ENCODE measurements around the gene DARS2.
A peak's percentile ranks its signal among the peaks of the same experiment; 100 is the strongest.
"Not testable (repeated sequence)": the region's sequence is repeated elsewhere in the genome, so short reads cannot be mapped to it uniquely, and the experiment has no call there.

DARS2 gene

GRCh38 chr1:173857363-173857917 lies 33.0 kb downstream of the DARS2 start:
- 0 out of 2 replicates have a peak, but pooled peaks cover 6% of the 10 kb centered on the region for H3F3A ChIP-seq (ENCODE audit: insufficient read depth, low read length)
- H3K27ac ChIP-seq (ENCODE audit: low read depth, low read length, poor library complexity, severe bottlenecking): no peak overlapping the region
- H4K20me1 ChIP-seq (ENCODE audit: insufficient read depth, low read length): no peaks in the 10 kb centered on the region
- H3K9me3 ChIP-seq (ENCODE audit: low read length): no peaks in the 10 kb centered on the region
- peaks cover under 1% of the 10 kb centered on the region for H3K4me1 ChIP-seq (ENCODE audit: insufficient read depth, low read length, severe bottlenecking)
- H3K4me2 ChIP-seq (ENCODE audit: low read length): no peak overlapping the region
- H3K79me2 ChIP-seq (ENCODE audit: insufficient read depth, low read length): no peaks in the 10 kb centered on the region
- H3K4me3 ChIP-seq (ENCODE audit: low read depth, low read length, poor library complexity, severe bottlenecking): no peak overlapping the region
- H3K9ac ChIP-seq (ENCODE audit: low read length): no peak overlapping the region
- no peaks in the 10 kb centered on the region for H3K9me2 ChIP-seq (ENCODE audit: low read depth, low read length)
- H3K36me3 ChIP-seq (ENCODE audit: insufficient read depth, low read length): peaks cover 73% of the 10 kb centered on the region
- TF ChIP-seq CTCF (IDR thresholded peaks at IDR 0.05; ENCODE audit: low read length) (no peak), EZH2 (IDR thresholded peaks at IDR 0.05; ENCODE audit: borderline replicate concordance, low read length) (no peak)
- no peaks in the 10 kb centered on the region for H3K27me3 ChIP-seq (ENCODE audit: insufficient read depth, low read length)
- H2AFZ ChIP-seq (ENCODE audit: low read length): no peak overlapping the region

- H4K20me1 ChIP-seq (ENCODE audit: insufficient read depth, low read length); H2AFZ ChIP-seq (ENCODE audit: low read length); H3K9me3 ChIP-seq (ENCODE audit: low read length); H3K4me2 ChIP-seq (ENCODE audit: low read length); H3K27ac ChIP-seq (ENCODE audit: low read depth, low read length, poor library complexity, severe bottlenecking); H3K27me3 ChIP-seq (ENCODE audit: insufficient read depth, low read length); H3K79me2 ChIP-seq (ENCODE audit: insufficient read depth, low read length); H3K9ac ChIP-seq (ENCODE audit: low read length); H3K9me2 ChIP-seq (ENCODE audit: low read depth, low read length); H3K4me3 ChIP-seq (ENCODE audit: low read depth, low read length, poor library complexity, severe bottlenecking): not testable (repeated sequence)
- Histone ChIP-seq H3F3A (ENCODE audit: insufficient read depth, low read length) (peaks cover 27% of the 10 kb centered on the region; the same call in 1 of the 2 replicates), H3K4me1 (ENCODE audit: insufficient read depth, low read length, severe bottlenecking) (peaks cover 15% of the 10 kb centered on the region), H3K36me3 (ENCODE audit: insufficient read depth, low read length) (peaks cover 75% of the 10 kb centered on the region)
These were observed 35.1 kb downstream of the DARS2 start for GRCh38 chr1:173859547-173859946.

GRCh38 chr1:173860065-173860464 lies 35.6 kb downstream of the DARS2 start:
- H3K9me3 ChIP-seq (ENCODE audit: low read length): no peaks in the 10 kb centered on the region
- H4K20me1 ChIP-seq (ENCODE audit: insufficient read depth, low read length): no peaks in the 10 kb centered on the region
- H3K9me2 ChIP-seq (ENCODE audit: low read depth, low read length): no peaks in the 10 kb centered on the region
- no peak overlapping the region for H3K4me2 ChIP-seq (ENCODE audit: low read length)
- no peak overlapping the region for H2AFZ ChIP-seq (ENCODE audit: low read length)
- peaks cover 76% of the 10 kb centered on the region for H3K36me3 ChIP-seq (ENCODE audit: insufficient read depth, low read length)
- H3K4me3 ChIP-seq (ENCODE audit: low read depth, low read length, poor library complexity, severe bottlenecking): no peak overlapping the region
- H3F3A ChIP-seq (ENCODE audit: insufficient read depth, low read length): peaks cover 30% of the 10 kb centered on the region; the same call in 1 of the 2 replicates
- no peaks in the 10 kb centered on the region for H3K79me2 ChIP-seq (ENCODE audit: insufficient read depth, low read length)
- TF ChIP-seq CTCF (IDR thresholded peaks at IDR 0.05; ENCODE audit: low read length): no peak
- H3K27me3 ChIP-seq (ENCODE audit: insufficient read depth, low read length): no peaks in the 10 kb centered on the region
- H3K4me1 ChIP-seq (ENCODE audit: insufficient read depth, low read length, severe bottlenecking): peaks cover 20% of the 10 kb centered on the region
- H3K27ac ChIP-seq (ENCODE audit: low read depth, low read length, poor library complexity, severe bottlenecking): no peak overlapping the region
- H3K9ac ChIP-seq (ENCODE audit: low read length): no peak overlapping the region

GRCh38 chr1:173861731-173862145 lies 37.3 kb downstream of the DARS2 start:
- H3K4me2 ChIP-seq (ENCODE audit: low read length): no peak overlapping the region
- no peak overlapping the region for H3K9ac ChIP-seq (ENCODE audit: low read length)
- H3K27me3 ChIP-seq (ENCODE audit: insufficient read depth, low read length): no peaks in the 10 kb centered on the region
- H3K27ac ChIP-seq (ENCODE audit: low read depth, low read length, poor library complexity, severe bottlenecking): peak overlapping the region; percentile 61
- H3F3A ChIP-seq (ENCODE audit: insufficient read depth, low read length): peaks cover 37% of the 10 kb centered on the region; the same call in 1 of the 2 replicates
- H2AFZ ChIP-seq (ENCODE audit: low read length): no peak overlapping the region
- H3K36me3 ChIP-seq (ENCODE audit: insufficient read depth, low read length): peaks cover 78% of the 10 kb centered on the region
- H4K20me1 ChIP-seq (ENCODE audit: insufficient read depth, low read length): no peaks in the 10 kb centered on the region
- peaks cover 12% of the 10 kb centered on the region for H3K79me2 ChIP-seq (ENCODE audit: insufficient read depth, low read length)
- H3K9me2 ChIP-seq (ENCODE audit: low read depth, low read length): no peaks in the 10 kb centered on the region
- peaks cover 36% of the 10 kb centered on the region for H3K4me1 ChIP-seq (ENCODE audit: insufficient read depth, low read length, severe bottlenecking)
- H3K4me3 ChIP-seq (ENCODE audit: low read depth, low read length, poor library complexity, severe bottlenecking): no peak overlapping the region
- H3K9me3 ChIP-seq (ENCODE audit: low read length): no peaks in the 10 kb centered on the region
- no peak for TF ChIP-seq CTCF (IDR thresholded peaks at IDR 0.05; ENCODE audit: low read length)
- TF ChIP-seq EZH2 (IDR thresholded peaks at IDR 0.05; ENCODE audit: borderline replicate concordance, low read length): no peak

GRCh38 chr1:173862146-173862768 lies 37.8 kb downstream of the DARS2 start:
- H3K9ac ChIP-seq (ENCODE audit: low read length); H4K20me1 ChIP-seq (ENCODE audit: insufficient read depth, low read length): not testable (repeated sequence)
- H3F3A ChIP-seq (ENCODE audit: insufficient read depth, low read length): peaks cover 37% of the 10 kb centered on the region; the same call in 1 of the 2 replicates

More at GRCh38 chr1:173862146-173862768, 37.8 kb downstream of the DARS2 start:
- not testable (repeated sequence) for H3K4me3 ChIP-seq (ENCODE audit: low read depth, low read length, poor library complexity, severe bottlenecking); H3K9me3 ChIP-seq (ENCODE audit: low read length); H3K9me2 ChIP-seq (ENCODE audit: low read depth, low read length); H2AFZ ChIP-seq (ENCODE audit: low read length); H3K4me2 ChIP-seq (ENCODE audit: low read length); H3K27me3 ChIP-seq (ENCODE audit: insufficient read depth, low read length)
- peak overlapping the region; percentile 61 for H3K27ac ChIP-seq (ENCODE audit: low read depth, low read length, poor library complexity, severe bottlenecking)
- H3K4me1 ChIP-seq (ENCODE audit: insufficient read depth, low read length, severe bottlenecking): peaks cover 38% of the 10 kb centered on the region
- H3K36me3 ChIP-seq (ENCODE audit: insufficient read depth, low read length): peaks cover 78% of the 10 kb centered on the region
- peaks cover 17% of the 10 kb centered on the region for H3K79me2 ChIP-seq (ENCODE audit: insufficient read depth, low read length)

Data from OCI-LY1 (cell line).